Measurements from ENCODE around the gene IL1RL1.

DNA sequence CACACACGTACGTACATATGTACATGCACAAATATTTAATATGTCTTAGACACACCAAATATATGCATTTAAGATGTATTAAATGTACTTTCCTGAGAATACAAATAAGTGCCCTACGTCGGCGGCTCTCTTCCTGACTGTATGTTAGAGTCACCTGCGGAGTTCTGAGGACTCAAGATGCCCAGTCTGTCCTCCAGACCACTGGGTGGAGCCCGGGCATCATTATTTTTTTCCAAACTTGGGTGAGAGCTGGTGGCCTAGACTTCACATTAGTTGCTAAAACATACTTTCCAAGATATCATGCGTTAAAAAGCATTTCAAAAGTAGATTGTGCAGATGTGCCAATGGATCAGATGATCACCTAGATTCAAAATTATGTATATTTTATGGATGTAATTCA, 47.1 kb downstream of the IL1RL1 start:
- no peak for TF ChIP-seq POLR2AphosphoS5 (IDR thresholded peaks at IDR 0.05)
- TF ChIP-seq EZH2 (IDR thresholded peaks at IDR 0.05; ENCODE audit: borderline replicate concordance, insufficient read depth, low read length, poor library complexity, severe bottlenecking), result no peak
